OCI-M2 (cell line): ENCODE results near the gene HMGB1.

Experiments
- DNase-seq: peaks from one replicate; lab custom pipeline; 2025; ENCODE audit not compliant: unreplicated experiment; lab: John Stamatoyannopoulos, UW

HMGB1 gene

DNA sequence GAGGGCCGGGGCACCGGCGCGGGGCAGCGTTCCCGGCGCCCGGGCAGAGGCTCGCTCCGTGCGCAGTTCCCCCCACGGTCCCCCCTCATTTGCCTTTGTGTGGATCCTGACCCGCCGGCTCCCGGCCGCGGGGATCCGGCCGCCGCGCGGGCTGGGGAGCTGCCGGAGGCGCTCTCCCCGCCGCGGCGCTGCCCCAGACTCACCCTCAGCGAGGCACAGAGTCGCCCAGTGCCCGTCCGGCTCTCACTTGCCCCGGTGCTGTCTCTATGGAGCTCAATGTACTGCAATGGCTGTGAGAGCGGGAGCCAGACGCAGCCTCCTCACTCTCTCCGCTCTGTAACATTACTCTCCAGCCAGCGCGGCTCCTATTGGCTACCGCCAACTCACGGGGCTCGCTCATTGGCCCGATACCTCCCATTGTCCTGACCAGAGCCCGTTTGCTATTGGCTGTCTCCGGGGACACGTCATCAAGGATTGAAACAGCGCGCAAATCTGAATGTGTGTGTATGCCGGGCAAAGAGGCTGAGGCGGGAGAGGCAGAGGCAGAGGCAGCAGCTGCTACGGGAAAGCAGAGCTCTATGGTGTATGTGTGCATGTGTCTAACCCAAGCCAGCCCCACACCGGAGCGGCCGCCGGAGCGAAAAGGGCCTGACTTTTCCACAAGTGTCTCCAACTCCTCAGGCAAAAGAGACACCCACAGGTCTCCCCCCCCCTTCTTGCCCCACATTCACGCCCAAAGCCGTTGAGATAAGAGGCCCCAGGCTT is at the start of gene HMGB1:
HMGB1 (minus strand) TSS at position 344 of the 765 bp plus-strand sequence. CDS start 2,256 bp downstream, outside the sequence.
- DNase-seq: peak; percentile 73

DNA sequence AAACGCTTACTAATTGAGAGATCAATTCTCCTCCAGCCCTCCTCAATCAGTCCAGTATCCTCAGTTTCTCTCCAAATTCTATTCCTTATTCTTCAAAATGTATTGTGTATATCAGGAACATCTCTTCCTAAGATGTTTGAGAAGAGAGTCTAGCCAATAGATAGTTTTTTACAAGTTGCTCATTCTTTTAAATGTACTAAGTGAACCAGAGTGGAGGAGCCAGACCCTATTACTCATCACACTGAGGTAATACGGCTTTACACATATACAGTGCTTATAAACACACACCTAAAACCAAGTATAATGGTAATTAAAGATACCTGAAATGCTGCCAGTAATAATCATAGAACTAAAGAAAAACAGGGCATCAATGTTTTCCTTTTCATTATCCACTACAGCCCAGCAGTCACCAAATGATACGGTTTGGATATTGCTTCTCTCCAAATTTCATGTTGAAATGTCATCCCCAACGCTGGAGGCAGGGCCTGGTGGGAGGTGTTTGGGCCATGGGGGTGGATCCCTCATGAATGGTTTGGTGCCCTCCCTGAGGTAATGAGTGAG is 45.2 kb upstream of the HMGB1 start:
- DNase-seq: no peak

DNA sequence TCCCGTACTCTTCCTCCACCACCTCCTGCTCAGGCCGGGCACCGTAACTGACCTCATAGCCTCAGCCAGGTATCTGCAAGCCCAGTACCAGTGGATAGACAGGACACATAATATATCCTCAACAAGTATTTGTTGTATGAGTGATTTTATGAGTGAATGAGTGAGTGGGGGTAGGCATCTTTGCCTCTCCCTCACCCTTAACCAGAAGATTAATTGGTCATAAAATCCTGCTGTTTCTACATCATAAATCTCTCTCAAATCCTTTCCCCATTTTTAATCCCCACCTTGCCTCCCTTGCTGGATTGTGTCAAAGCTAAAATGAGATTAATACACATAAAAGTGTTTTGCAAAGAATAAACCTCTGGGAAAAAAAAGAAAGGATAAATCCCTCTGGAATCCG is 44.4 kb upstream of the HMGB1 start:
- DNase-seq: no peak

DNA sequence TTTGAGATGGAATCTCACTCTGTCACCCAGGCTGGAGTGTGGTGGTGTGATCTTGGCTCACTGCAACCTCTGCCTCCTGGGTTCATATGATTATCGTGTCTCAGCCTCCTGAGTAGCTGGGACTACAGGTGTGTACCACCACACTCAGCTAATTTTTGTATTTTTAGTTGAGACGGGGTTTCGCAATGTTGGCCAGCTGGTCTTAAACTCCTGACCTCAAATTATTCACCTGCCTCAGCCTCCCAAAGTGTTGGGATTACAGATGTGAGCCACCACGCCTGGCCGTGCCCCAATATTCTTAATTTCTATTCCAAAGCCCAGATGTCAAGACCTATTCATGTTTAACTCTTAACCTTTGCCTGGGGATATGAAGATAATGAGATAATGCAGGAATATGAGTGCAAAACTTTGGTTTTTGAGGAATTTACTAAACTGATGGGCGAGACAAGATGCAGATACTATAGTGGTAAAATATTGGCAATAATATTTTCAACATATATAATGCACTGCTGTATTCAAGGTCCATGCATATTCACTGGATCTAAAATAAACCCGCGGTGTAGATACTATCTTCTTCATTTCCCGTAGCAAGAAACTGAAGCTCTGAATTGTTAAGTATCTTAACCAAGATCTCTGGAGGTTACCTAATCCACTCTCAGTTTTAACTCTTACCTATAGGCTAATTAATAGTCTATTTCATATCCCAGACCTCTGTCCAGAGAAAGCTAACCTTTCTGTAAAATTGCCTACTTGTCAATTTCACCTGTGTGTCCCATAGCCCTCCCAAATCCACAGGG is 43.7 kb upstream of the HMGB1 start:
- DNase-seq: no peak

DNA sequence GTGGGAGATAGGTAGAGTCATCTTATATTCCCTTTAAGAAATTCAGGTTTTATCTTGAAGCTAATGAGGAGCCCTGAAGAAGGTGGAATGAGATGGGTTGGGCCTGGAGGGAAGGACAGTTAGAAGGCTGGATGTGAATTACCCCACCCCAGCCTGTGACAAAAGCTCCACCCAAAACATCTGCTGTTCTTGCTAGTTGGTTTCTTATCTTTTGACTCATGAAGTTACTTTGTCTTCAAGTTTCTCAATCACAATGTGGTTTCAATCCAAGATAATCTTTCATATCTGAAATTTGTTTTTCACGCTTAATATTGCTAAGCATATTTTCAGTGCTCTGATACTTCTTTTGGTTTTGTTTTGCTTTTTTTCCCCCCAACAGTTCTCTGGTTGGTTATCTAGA is 38.3 kb upstream of the HMGB1 start:
- DNase-seq: no peak

DNA sequence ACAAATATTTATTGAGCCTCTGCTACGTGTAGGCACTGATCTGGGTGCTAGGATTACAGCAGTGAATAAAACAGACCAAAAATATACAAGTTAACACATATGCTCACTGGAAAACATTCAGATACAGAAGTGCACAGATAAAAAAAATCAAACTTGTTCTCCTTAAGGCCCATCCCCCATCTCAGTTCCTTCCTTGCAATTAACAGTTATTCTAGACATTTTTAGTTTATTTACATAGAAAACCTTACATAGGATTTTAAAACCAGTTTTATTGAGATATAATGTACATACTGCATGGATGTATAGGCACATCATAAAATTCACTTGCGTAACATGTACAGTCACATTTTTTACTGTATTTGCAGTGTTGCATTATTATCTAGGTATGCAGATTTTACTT is 36.5 kb upstream of the HMGB1 start:
- no peak for DNase-seq

DNA sequence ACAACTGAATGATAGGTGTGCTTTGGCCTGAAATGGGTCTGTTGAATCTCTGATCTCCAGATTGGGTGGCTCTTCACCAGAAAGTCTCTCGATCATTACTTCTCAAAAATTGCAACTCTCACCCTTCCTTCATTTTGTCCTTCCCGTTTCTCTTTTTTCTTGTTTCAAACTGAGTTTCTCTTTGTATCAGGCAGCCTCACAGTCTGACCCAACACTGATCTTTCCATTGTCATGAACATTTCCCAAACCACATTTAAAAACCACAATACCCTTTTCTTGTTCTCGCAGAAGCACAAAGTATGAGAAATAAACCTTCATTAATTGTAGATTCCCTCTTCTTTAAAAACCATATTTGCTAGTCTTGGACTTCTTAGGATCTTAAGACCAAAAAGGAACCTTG is 33.6 kb upstream of the HMGB1 start:
- DNase-seq: no peak

DNA sequence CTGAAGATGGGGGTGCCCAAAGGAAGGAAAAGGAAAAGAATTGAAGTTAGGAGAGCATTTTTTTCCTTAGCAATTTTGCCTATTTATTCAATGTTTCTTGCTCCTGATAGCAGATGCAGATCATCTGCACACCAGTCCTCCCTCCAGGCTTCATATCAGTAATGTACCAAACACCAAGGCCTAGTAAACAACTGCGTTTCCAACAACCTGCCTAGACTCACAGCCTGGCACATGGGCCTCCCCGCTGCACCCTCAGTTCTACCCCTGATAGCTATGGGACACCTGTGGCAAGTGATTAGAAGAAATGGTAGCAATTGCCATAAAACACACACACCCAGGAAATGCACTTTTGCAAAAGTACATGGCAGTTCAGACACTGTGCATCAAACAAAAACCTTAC is 30.4 kb upstream of the HMGB1 start:
- no peak for DNase-seq

DNA sequence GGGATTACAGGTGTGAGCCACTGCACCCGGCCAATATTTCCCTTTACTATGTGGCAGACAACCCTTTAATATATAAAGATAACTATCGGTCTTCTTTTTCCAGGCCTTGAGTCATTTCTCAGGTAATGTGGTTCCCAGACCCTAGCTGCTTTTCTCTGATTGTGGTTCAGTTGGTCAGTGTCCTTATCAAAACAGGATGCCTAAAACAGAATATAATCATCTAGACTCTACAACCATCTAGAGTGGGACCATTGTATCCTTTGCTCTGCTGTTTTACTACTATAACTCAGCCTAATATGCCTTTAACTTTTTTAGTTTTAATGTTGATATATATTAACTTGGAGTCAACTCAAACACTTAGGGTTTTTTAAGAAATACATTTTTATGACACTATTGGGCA is 30.0 kb upstream of the HMGB1 start:
- no peak for DNase-seq

DNA sequence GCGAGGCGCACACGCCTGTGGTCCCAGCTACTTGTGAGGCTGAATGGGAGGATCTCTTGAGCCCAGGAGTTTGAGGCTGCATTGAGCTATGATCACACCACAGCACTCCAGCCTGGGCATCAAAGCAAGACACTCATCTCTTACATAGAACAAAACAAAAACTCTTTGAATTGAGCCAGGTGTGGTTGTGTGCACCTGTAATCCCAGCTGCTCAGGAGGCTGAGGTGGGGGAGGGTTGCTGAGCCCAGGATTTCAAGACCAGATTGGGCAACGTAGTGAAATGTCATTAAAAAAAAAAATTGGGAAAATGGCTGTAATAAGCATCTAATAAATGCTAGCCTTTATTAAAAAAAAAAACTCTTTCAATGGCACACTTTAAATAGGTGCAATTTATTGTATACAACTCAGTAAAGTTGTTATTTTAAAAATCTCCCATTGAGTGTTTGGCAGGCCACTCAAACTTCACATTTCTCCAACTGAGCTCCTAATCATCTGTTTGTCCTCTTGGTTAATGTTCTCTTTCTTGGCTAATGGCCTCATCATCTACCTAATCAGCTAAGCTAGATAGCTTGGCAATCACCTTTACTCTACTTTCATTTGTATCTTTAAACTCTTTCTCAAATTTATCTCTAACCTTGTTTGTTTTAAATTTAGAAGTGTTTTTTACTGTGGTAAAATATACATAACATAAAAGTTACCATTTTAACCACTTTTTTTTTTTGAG is 28.1 kb upstream of the HMGB1 start:
- no peak for DNase-seq

DNA sequence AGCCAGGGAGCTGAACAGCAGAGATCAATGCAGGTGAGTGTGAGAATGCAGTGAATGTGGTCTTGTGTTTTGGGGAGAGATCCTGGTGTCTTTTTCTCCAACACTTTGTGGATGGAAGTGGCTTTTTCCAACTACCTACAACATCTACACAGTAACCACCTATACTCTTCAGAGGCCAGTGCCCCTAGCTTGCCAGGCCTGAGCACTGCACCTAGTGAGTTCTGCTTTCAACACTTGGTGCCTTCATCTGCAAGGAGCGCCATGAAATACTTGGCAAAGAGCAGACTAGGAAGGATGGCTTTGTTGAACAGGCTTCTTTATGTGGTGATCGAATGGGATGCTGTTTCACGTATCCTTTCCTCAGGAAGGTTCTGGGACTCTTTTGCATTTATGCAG is 21.3 kb upstream of the HMGB1 start:
- no peak for DNase-seq

DNA sequence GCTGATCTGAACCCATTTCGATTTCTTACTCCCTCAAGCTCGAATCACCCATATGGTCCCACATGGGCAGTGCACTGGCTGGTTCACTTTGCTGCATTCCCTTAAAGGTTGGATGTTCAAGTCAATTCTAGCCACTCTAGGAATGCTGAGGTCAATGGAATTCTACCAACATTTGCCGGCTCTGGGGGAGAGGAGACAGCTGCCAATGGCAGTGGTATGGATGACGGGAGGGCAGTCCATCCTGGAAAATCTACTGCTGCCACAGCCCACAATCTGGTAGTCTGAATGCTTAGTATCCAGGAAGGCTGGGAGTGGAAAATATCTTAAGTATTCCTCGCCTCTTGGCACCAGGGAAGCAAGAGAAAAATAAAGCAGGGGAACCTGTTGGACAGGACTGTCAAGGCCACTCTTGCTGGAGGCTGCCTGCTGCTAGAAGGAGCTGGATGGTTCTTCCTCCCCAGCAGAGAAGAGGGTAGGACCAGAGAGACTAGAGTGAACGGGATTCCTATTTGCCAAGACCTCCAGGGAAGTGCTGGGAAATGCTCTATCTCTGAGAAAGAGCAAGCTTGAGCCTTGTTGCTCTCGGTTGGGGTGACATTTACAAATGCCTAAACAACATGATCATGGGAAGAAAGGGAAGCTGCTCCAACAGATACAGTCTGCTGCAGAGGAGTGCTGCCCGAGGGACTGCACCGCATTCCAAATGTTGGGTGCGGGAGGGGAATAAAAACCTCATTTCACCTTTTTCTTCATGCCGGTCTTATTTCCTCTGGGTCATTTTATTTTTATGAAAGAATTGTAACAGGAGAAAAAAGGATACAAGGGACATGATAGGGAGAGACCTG is 20.7 kb upstream of the HMGB1 start:
- DNase-seq: no peak

DNA sequence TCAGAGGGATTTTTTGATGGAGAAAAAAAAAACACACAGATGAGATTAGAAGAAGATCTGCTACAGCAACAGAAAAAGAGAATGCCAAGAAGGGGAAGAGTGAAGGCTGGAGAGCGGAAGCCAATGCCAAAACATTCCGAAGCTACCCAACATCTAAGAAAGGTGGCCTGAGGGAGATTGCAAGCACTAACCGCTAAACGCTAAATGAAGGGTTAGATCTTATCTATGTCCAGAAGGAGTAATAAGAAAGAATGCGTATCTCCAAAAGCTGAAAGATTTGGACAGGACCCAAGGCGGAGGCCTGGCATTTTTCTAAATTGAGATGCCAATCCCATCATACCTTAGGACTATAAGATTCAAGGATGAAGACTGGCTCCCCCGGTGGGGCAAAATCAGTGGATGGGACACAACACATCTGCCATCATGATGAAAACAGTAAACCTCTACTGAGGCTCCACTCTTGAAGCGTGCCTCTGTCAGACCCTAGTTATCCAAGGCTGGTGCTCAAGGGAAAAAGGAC is 15.6 kb upstream of the HMGB1 start:
- no peak for DNase-seq

DNA sequence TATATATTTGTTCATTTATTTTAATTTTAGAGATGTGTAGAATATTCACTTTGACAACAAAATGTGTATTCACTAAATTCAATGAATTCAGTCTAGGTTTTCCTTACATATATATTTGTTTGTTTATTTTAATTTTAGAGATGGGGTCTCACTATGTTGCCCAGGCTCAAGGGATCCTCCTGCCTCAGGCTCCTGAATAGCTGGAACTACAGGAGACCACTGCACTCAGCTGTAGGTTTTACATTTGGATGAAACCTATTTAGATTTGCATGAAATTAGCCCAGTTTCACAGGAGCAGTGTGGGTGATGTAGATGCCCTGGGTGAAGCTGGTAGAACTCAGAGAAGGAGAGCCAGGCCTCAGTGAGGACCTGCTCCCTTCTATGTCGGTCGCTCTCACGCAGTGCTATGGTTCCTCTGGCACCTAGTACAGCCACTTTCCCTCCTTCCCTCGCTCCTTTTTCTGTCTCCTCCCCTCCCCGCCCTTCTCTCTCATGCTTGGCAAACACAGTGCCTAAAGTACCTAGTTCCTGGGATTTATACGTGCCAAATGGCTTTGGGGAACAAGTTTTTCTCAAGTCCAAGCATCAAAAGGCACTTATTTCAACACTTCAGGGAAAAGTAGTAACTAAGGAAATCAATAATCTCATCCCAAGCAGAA is 14.7 kb upstream of the HMGB1 start:
- no peak for DNase-seq

DNA sequence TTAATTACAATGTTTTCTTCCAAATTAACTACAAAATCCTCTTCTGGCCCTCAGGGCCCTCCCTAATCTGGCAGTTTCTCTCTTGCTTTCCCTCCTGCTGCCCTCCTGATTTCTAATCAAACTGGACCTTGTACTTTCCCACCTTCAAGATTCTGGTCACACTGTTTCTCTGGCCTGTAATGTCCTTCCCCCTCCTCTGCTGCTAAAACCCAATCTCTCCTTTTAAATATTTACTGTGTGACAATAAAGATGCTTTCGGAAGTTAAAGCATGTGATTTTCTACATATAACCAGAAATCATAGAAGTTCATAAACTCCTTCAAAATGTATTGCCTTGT is 14.1 kb upstream of the HMGB1 start:
- DNase-seq: no peak

DNA sequence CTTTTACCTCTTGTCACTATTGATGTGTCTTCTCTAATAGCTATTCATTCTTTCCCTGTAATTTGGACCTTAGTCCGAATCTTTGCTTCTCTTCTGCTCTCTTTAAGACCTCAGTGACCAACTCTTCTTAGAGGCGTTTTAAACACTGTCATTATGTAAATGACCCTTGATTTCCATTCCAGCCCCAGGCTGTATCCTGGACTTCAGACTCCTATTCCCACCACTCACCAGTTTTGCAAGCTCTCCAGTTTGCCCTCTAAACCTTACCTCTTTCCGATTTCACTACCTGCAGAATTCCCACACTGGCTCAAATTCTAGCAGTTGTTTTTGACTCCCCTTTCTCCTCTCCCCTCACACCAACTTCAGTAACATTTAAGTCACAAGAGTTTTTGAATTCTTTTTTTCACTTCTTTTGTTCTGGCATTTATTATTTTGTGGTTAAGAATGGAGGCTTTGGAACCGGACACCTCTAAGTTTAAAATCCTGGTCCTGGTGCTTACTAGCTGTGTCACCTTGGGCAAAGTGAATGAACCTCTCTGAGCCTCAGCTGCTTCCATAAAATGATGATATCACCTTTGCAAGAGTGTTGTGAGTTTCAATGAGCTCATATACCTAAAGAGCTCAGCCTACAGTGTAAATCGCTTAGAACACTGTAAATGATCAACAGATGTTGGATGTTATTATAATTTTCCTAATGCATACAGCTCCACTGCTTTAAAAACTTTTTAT is 13.6 kb upstream of the HMGB1 start:
- no peak for DNase-seq

DNA sequence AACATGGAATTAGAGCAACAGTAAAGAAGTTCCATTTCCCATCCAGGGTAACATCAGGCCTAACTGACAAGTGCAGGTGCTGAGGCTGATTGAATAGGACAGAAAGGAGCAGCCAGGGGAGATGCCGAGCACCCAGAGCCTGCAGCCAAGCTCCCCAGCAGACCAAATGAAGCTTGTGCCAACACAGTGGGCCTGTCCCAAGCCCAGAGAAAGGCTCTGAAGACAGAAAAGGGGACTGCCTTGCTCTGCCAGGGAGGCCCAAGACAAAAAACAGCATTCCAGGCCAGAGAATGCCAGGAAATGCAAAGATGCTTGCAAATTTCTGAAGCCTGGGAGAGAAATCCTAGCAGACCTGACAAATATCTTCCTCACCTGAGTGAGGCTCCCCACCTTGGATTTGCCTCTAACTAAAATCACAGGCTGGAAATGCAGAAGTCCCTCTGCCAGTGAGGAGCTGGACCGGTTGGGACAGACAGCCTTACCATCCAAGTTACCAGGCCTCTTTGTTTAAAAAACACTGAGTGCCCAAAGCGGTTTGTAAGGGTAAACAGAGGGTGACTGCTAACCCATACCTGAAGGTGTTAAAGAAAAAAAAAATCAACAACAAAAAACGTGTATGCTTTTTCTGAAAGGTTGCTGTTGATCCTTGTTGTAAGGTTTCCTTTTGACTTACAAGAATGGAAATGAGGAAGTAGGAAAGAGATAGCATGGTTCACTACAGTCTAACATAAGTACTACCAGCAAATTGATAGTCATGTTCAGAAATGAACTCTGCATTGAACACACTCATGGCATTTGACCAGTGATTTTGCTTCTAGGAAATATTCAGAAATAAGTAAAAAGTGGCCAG is 11.8 kb upstream of the HMGB1 start:
- no peak for DNase-seq

DNA sequence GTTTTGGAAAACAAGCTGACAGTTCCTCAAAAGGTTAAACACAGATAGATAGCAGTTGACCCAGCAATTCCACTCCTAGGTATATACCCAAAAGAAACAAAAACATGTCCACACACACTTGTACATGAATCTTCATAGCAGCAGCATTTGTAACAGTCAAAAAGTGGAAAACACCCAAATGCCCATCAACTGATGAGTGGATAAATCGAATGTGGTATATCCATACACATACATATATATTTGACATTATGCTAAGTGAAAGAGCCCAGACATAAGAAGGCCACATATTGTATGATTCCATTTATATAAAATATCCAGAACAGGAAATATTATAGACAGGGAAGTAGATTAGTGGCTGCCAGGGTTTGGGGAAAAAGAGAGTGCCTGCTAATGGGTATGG is 7.9 kb upstream of the HMGB1 start:
- no peak for DNase-seq
